ENCODE data around the gene SLC6A19. TPM values are rescaled to one million over a fixed set of nuclear protein-coding genes. Genes with fewer than 3 reads are reported as not detected.

Gene SLC6A19
- total and polyA plus RNA-seq, 9 of the 15 experiments (the other 6 are each of a cell fraction or from before 2014, with no cell fraction given), result 0.03 to 1.6 (median 0.59) TPM

GRCh38 chr5:1212881-1213280 lies 11.5 kb downstream of the SLC6A19 start:
- no peaks in the 10 kb centered on the region for H3K79me2 ChIP-seq (ENCODE audit: control insufficient read depth, insufficient read depth, low read length)
- no TSS peak for BruUV-seq (replicated peaks)
- POLR2A ChIA-PET, result no interaction called here
- intact Hi-C loops (cut with micrococcal nuclease) (no loop called here), in situ Hi-C loops (cut with MboI) (no loop called here)
- ATAC-seq, result no peak
- no peak for FAIRE-seq
- 36% methylated on average over 8 of the region's 18 CpGs for WGBS (ENCODE audit: insufficient coverage, low coverage, missing lambda C conversion rate)
- no peak overlapping the region for H3K9ac ChIP-seq (ENCODE audit: insufficient read depth in 1 of 2, low read depth in 2 of 2, low read length in 2 of 2)
- no peaks in the 10 kb centered on the region; the same call in 1 of the 2 replicates for H3K9me3 ChIP-seq (replicated peaks; ENCODE audit: control insufficient read depth, insufficient read depth, low read depth, low read length)
- CTCF ChIA-PET (ENCODE audit: low intra/inter-chr PET ratio), result no interaction called here
- no peak for DNase-seq (ENCODE audit: extremely low read depth in 1 of 4, low spot score in 3 of 4)
- H3K4me2 ChIP-seq (ENCODE audit: insufficient read depth, low read length), result no peak overlapping the region
- no peak for TF ChIP-seq CHD2 (IDR thresholded peaks at IDR 0.05; ENCODE audit: low read depth, low read length)
- TF ChIP-seq ZNF639 (CRISPR knock-in tag; conservative IDR thresholded peaks at IDR 0.05 in 1 of 2, IDR thresholded peaks at IDR 0.05 in 1 of 2), result no peak
- TF ChIP-seq NR2C1 (IDR thresholded peaks at IDR 0.05), result no peak
- TF ChIP-seq NR2C1 (tag; IDR thresholded peaks at IDR 0.05), result no peak
- H4K20me1 ChIP-seq (replicated peaks; ENCODE audit: control insufficient read depth, insufficient read depth, low read length), result peaks cover 6% of the 10 kb centered on the region; the same call in 1 of the 2 replicates
- H3K4me3 ChIP-seq, result no peak overlapping the region
- H3K36me3 ChIP-seq (ENCODE audit: control insufficient read depth, insufficient read depth, low read length), result no peaks in the 10 kb centered on the region
- no peak overlapping the region for H3K27ac ChIP-seq (ENCODE audit: extremely low read depth, low read depth, low read length)
- H3K9me1 ChIP-seq (ENCODE audit: control insufficient read depth, insufficient read depth, low read length), result no peaks in the 10 kb centered on the region
- H3K4me1 ChIP-seq (replicated peaks in 1 of 2; ENCODE audit: control insufficient read depth in 2 of 2, insufficient read depth in 2 of 2, low read length in 2 of 2), result peaks cover 0 to 56% of the 10 kb centered on the region in 2 experiments; a peak in 1 of 5 replicates
- peaks cover 6 to 64% of the 10 kb centered on the region in 2 experiments; a peak in 4 of 5 replicates for H3K27me3 ChIP-seq (ENCODE audit: control insufficient read depth in 2 of 2, insufficient read depth in 2 of 2, low read length in 2 of 2)
- no peak overlapping the region for H2AFZ ChIP-seq (ENCODE audit: low read depth, low read length)

Data from K562 (cell line).